ENCODE measurements around the gene NEUROD2. TPM values are rescaled to one million over a fixed set of nuclear protein-coding genes. Genes with fewer than 3 reads are reported as not detected.

The NEUROD2 gene
- total and polyA plus RNA-seq, 2 donors (not counting 3 experiments of a cell fraction or from before 2014, with no cell fraction given) = not detected

- no peaks in the 10 kb centered on the region for H3K27me3 ChIP-seq (ENCODE audit: control insufficient read depth in 2 of 2, insufficient read depth in 2 of 2, low read length in 2 of 2)
- no peak overlapping the region for H3K9ac ChIP-seq (replicated peaks; ENCODE audit: extremely low read depth, insufficient read depth, low read length)
- FAIRE-seq (no peak), DNase-seq (ENCODE audit: low read depth, low spot score) (no peak)
- dilution Hi-C loops (cut with MboI; ENCODE audit: extremely low pct_ligation_motif_present, low sequenced_read_pairs) (no loop called here), intact Hi-C loops (cut with micrococcal nuclease) (no loop called here)
- no peak overlapping the region for H2AFZ ChIP-seq (ENCODE audit: low read depth, low read length)
- CTCF ChIA-PET = interaction anchor here (1.0 to 2.5 kb wide), 3 partner anchors 15 to 53 kb away, joined by 3 to 16 read pairs (median 12); no protein-coding TSS in a partner anchor
- H3K79me2 ChIP-seq (ENCODE audit: control insufficient read depth, insufficient read depth, low read length) = no peaks in the 10 kb centered on the region
- H3K4me3 ChIP-seq (replicated peaks in 1 of 3; ENCODE audit: insufficient read depth in 1 of 3, low read depth in 1 of 3, low read length in 3 of 3) = no peak overlapping the region
- H3K27ac ChIP-seq (ENCODE audit: insufficient read depth, low read depth, low read length) = no peak overlapping the region
- POLR2A ChIA-PET = no interaction called here
- BruUV-seq (replicated peaks) = no TSS peak
- H3K36me3 ChIP-seq (ENCODE audit: control insufficient read depth in 2 of 2, extremely low read depth in 1 of 2, insufficient read depth in 2 of 2, low read length in 2 of 2) = peaks cover 0 to 27% of the 10 kb centered on the region in 2 experiments
- no peaks in the 10 kb centered on the region for H3K4me1 ChIP-seq (ENCODE audit: control insufficient read depth, extremely low read depth, insufficient read depth, low read length)
- no peaks in the 10 kb centered on the region for H4K20me1 ChIP-seq (replicated peaks; ENCODE audit: control insufficient read depth, extremely low read depth, insufficient read depth, low read length)
- TF ChIP-seq FOS (IDR thresholded peaks at IDR 0.05; ENCODE audit: borderline replicate concordance, insufficient read depth, low read length) (no peak), CTCF (IDR thresholded peaks at IDR 0.05; ENCODE audit: extremely low read depth in 1 of 2, insufficient read depth in 1 of 2, low read depth in 1 of 2, low read length in 2 of 2) (no peak), POLR2AphosphoS5 (IDR thresholded peaks at IDR 0.05; ENCODE audit: insufficient read depth, low read depth, low read length) (no peak), MYC (IDR thresholded peaks at IDR 0.05; ENCODE audit: low read depth, low read length) (no peak), JUN (IDR thresholded peaks at IDR 0.05; ENCODE audit: borderline replicate concordance, insufficient read depth, insufficient read length, low read depth) (no peak)
- no peaks in the 10 kb centered on the region for H3K9me3 ChIP-seq (replicated peaks; ENCODE audit: control insufficient read depth, insufficient read depth, low read length)
- H3K4me2 ChIP-seq (ENCODE audit: insufficient read depth, low read length) = no peak overlapping the region
- no peaks in the 10 kb centered on the region for H3K9me1 ChIP-seq (replicated peaks; ENCODE audit: control insufficient read depth, extremely low read depth, insufficient read depth, low read length)
Measured at GRCh38 chr17:39568702-39569101, 39.0 kb downstream of the NEUROD2 start.

Measured in endothelial cell of umbilical vein (primary cell).